ENCODE data around the gene AMPH. TPM values are rescaled to one million over a fixed set of nuclear protein-coding genes. Genes with fewer than 3 reads are reported as not detected.
"Not testable (repeated sequence)": the region's sequence is repeated elsewhere in the genome, so short reads cannot be mapped to it uniquely, and the experiment has no call there.

The AMPH gene
- total RNA-seq, 2 experiments from 2014 or later = not detected

- no peak for DNase-seq
- Mint-ChIP-seq H3K4me3 (no peak overlapping the region), H3K36me3 (no peaks in the 10 kb centered on the region), H3K4me1 (no peaks in the 10 kb centered on the region), H3K9me3 (ENCODE audit: low read depth) (no peaks in the 10 kb centered on the region), H3K27me3 (peaks cover 11% of the 10 kb centered on the region), H3K27ac (no peak overlapping the region)
- CTCF ChIA-PET = no interaction called here
- ATAC-seq = no peak
Observed at GRCh38 chr7:38592737-38593288, 38.4 kb downstream of the AMPH start.

GRCh38 chr7:38585572-38586354, 45.4 kb downstream of the AMPH start:
- H3K4me3 Mint-ChIP-seq = no peak overlapping the region
- no peaks in the 10 kb centered on the region for H3K9me3 Mint-ChIP-seq (ENCODE audit: low read depth)
- H3K27ac Mint-ChIP-seq = no peak overlapping the region
- H3K27me3 Mint-ChIP-seq = peaks cover 20% of the 10 kb centered on the region
- H3K4me1 Mint-ChIP-seq = no peaks in the 10 kb centered on the region
- CTCF ChIA-PET = no interaction called here
- ATAC-seq (no peak), DNase-seq (no peak)
- H3K36me3 Mint-ChIP-seq = no peaks in the 10 kb centered on the region

GRCh38 chr7:38584443-38585210, 46.5 kb downstream of the AMPH start:
- Mint-ChIP-seq H3K4me3 (no peak overlapping the region), H3K27me3 (peaks cover 20% of the 10 kb centered on the region), H3K9me3 (ENCODE audit: low read depth) (no peaks in the 10 kb centered on the region), H3K27ac (no peak overlapping the region), H3K4me1 (no peaks in the 10 kb centered on the region), H3K36me3 (no peaks in the 10 kb centered on the region)
- CTCF ChIA-PET = no interaction called here
- ATAC-seq (no peak), DNase-seq (no peak)

GRCh38 chr7:38580485-38580884, 50.7 kb downstream of the AMPH start:
- Mint-ChIP-seq H3K4me1 (no peaks in the 10 kb centered on the region), H3K27ac (no peak overlapping the region), H3K36me3 (no peaks in the 10 kb centered on the region), H3K9me3 (ENCODE audit: low read depth) (peaks cover under 1% of the 10 kb centered on the region), H3K27me3 (peaks cover 12% of the 10 kb centered on the region), H3K4me3 (no peak overlapping the region)
- ATAC-seq = no peak
- CTCF ChIA-PET = no interaction called here
- DNase-seq = no peak

GRCh38 chr7:38574086-38574485, 57.1 kb downstream of the AMPH start:
- Mint-ChIP-seq H3K4me1 (no peaks in the 10 kb centered on the region), H3K27me3 (peaks cover 2% of the 10 kb centered on the region), H3K36me3 (no peaks in the 10 kb centered on the region), H3K27ac (no peak overlapping the region), H3K9me3 (ENCODE audit: low read depth) (peaks cover 1% of the 10 kb centered on the region), H3K4me3 (no peak overlapping the region)
- ATAC-seq = no peak
- no peak for DNase-seq
- CTCF ChIA-PET = no interaction called here

- H3K9me3 Mint-ChIP-seq (ENCODE audit: low read depth); CTCF ChIA-PET; H3K4me3 Mint-ChIP-seq; H3K36me3 Mint-ChIP-seq; H3K27me3 Mint-ChIP-seq; DNase-seq; H3K27ac Mint-ChIP-seq; H3K4me1 Mint-ChIP-seq; ATAC-seq: not testable (repeated sequence)
Observed at GRCh38 chr7:38571620-38572019, 59.6 kb downstream of the AMPH start.

GRCh38 chr7:38568497-38568896, 62.7 kb downstream of the AMPH start:
- no peaks in the 10 kb centered on the region for H3K36me3 Mint-ChIP-seq

GRCh38 chr7:38565289-38565688, 65.9 kb downstream of the AMPH start:
- Mint-ChIP-seq H3K27me3 (peaks cover 11% of the 10 kb centered on the region), H3K27ac (no peak overlapping the region), H3K9me3 (ENCODE audit: low read depth) (no peaks in the 10 kb centered on the region), H3K4me1 (no peaks in the 10 kb centered on the region), H3K36me3 (no peaks in the 10 kb centered on the region), H3K4me3 (no peak overlapping the region)
- DNase-seq = no peak
- CTCF ChIA-PET = no interaction called here
- no peak for ATAC-seq

More at GRCh38 chr7:38568497-38568896, 62.7 kb downstream of the AMPH start:
- H3K27me3 Mint-ChIP-seq = peaks cover 11% of the 10 kb centered on the region
- DNase-seq = no peak
- H3K4me1 Mint-ChIP-seq = no peaks in the 10 kb centered on the region
- CTCF ChIA-PET = no interaction called here
- ATAC-seq = no peak
- H3K27ac Mint-ChIP-seq = no peak overlapping the region
- no peaks in the 10 kb centered on the region for H3K9me3 Mint-ChIP-seq (ENCODE audit: low read depth)
- H3K4me3 Mint-ChIP-seq = no peak overlapping the region

- no peak for DNase-seq
- Mint-ChIP-seq H3K9me3 (ENCODE audit: low read depth) (no peaks in the 10 kb centered on the region), H3K27me3 (peaks cover 11% of the 10 kb centered on the region), H3K36me3 (no peaks in the 10 kb centered on the region), H3K4me3 (no peak overlapping the region), H3K27ac (no peak overlapping the region), H3K4me1 (no peaks in the 10 kb centered on the region)
- CTCF ChIA-PET = no interaction called here
- ATAC-seq = no peak
Observed at GRCh38 chr7:38563741-38564140, 67.4 kb downstream of the AMPH start.

- Mint-ChIP-seq H3K27me3 (peaks cover 5% of the 10 kb centered on the region), H3K4me1 (no peaks in the 10 kb centered on the region), H3K4me3 (no peak overlapping the region), H3K27ac (no peak overlapping the region), H3K36me3 (no peaks in the 10 kb centered on the region), H3K9me3 (ENCODE audit: low read depth) (no peaks in the 10 kb centered on the region)
- CTCF ChIA-PET = no interaction called here
- DNase-seq (no peak), ATAC-seq (no peak)
Observed at GRCh38 chr7:38561166-38561565, 70.0 kb downstream of the AMPH start.

GRCh38 chr7:38558761-38559345, 72.3 kb downstream of the AMPH start:
- no peaks in the 10 kb centered on the region for H3K36me3 Mint-ChIP-seq
- no peak overlapping the region for H3K27ac Mint-ChIP-seq
- DNase-seq (no peak), ATAC-seq (no peak)
- CTCF ChIA-PET = no interaction called here
- H3K4me3 Mint-ChIP-seq = no peak overlapping the region
- H3K4me1 Mint-ChIP-seq = no peaks in the 10 kb centered on the region
- no peaks in the 10 kb centered on the region for H3K27me3 Mint-ChIP-seq
- H3K9me3 Mint-ChIP-seq (ENCODE audit: low read depth) = no peaks in the 10 kb centered on the region

GRCh38 chr7:38554586-38554985, 76.6 kb downstream of the AMPH start:
- DNase-seq (no peak), ATAC-seq (no peak)
- H3K27ac Mint-ChIP-seq = no peak overlapping the region
- peaks cover under 1% of the 10 kb centered on the region for H3K4me1 Mint-ChIP-seq
- peaks cover 9% of the 10 kb centered on the region for H3K27me3 Mint-ChIP-seq
- CTCF ChIA-PET = no interaction called here
- no peaks in the 10 kb centered on the region for H3K36me3 Mint-ChIP-seq
- H3K9me3 Mint-ChIP-seq (ENCODE audit: low read depth) = no peaks in the 10 kb centered on the region
- H3K4me3 Mint-ChIP-seq = no peak overlapping the region

- Mint-ChIP-seq H3K27me3 (peaks cover 9% of the 10 kb centered on the region), H3K9me3 (ENCODE audit: low read depth) (no peaks in the 10 kb centered on the region), H3K36me3 (no peaks in the 10 kb centered on the region), H3K4me1 (peaks cover 7% of the 10 kb centered on the region), H3K4me3 (no peak overlapping the region), H3K27ac (no peak overlapping the region)
- no peak for DNase-seq
- no peak for ATAC-seq
- CTCF ChIA-PET = no interaction called here
Observed at GRCh38 chr7:38550836-38551235, 80.3 kb downstream of the AMPH start.

GRCh38 chr7:38548605-38549004, 82.6 kb downstream of the AMPH start:
- Mint-ChIP-seq H3K4me1 (peaks cover 16% of the 10 kb centered on the region), H3K27ac (no peak overlapping the region), H3K36me3 (no peaks in the 10 kb centered on the region), H3K9me3 (ENCODE audit: low read depth) (no peaks in the 10 kb centered on the region), H3K4me3 (no peak overlapping the region), H3K27me3 (peaks cover 13% of the 10 kb centered on the region)
- CTCF ChIA-PET = no interaction called here
- no peak for ATAC-seq
- DNase-seq = no peak

Data from activated CD8-positive, alpha-beta memory T cell treated with anti-CD3 and anti-CD28 coated beads, Interleukin-2, amount 10 ng/mL, durations not matched to agents 7 days and 5 days (primary cell).